PC-3 (cell line): ENCODE results near the gene AP4E1. TPM values are rescaled to one million over a fixed set of nuclear protein-coding genes. Genes with fewer than 3 reads are reported as not detected.

Experiments used
- ATAC-seq: fragments of 200-7000 bp; cut with Tn5 transposase; 2 replicates; pipeline ENCODE4 v1.9.1; 2020; ENCODE audit warnings: mild to moderate bottlenecking, moderate library complexity
- BruUV-seq: library from RNA; stranded (reverse); fragments of 400-500 nt; replicated peaks from 2 replicates; lab custom pipeline; 2021; lab: Mats Ljungman, UMichigan
- CTCF ChIA-PET: fragments of 300-600 bp; sonication (Branson Sonifier 250); formaldehyde crosslinking; loops from one replicate; lab custom pipeline; 2022; ENCODE audit warnings: antibody characterized with exemption; lab: Charles Lee
- POLR2A ChIA-PET: fragments of 300-600 bp; sonication (Branson Sonifier 250); formaldehyde crosslinking; loops from one replicate; lab custom pipeline; 2022; ENCODE audit warnings: antibody characterized with exemption; ENCODE audit not compliant: unreplicated experiment; lab: Charles Lee
- DNase-seq: peaks from one replicate; pipeline ENCODE4 v3.0.0-alpha.2; 2015
- H2AFZ ChIP-seq: fragments of 300-600 bp; sonication (generic); 2 replicates; pipeline ENCODE4 v1.6.0; 2016; ENCODE audit warnings: antibody characterized with exemption, low read length
- H3F3A ChIP-seq: fragments of 300-600 bp; sonication (generic); one replicate; pipeline ENCODE4 v1.6.0; 2017; ENCODE audit warnings: antibody characterized with exemption, low read length, control low read depth, mild to moderate bottlenecking; ENCODE audit not compliant: unreplicated experiment
- H3K27ac ChIP-seq: fragments of 300-600 bp; sonication (generic); 2 replicates; pipeline ENCODE4 v1.5.1; 2016; ENCODE audit warnings: mild to moderate bottlenecking, low read length
- H3K27me3 ChIP-seq: fragments of 300-600 bp; sonication (generic); 2 replicates; pipeline ENCODE4 v1.6.1; 2016; ENCODE audit warnings: low read length, mixed read lengths
- H3K36me3 ChIP-seq: fragments of 300-600 bp; sonication (generic); 2 replicates; pipeline ENCODE4 v1.6.1; 2016; ENCODE audit warnings: low read depth, mixed run types, low read length, mixed read lengths
- H3K4me1 ChIP-seq: fragments of 300-600 bp; sonication (generic); 2 replicates; pipeline ENCODE4 v1.5.1; 2016; ENCODE audit warnings: low read length; ENCODE audit not compliant: insufficient read depth
- H3K4me2 ChIP-seq: fragments of 300-600 bp; sonication (generic); 2 replicates; pipeline ENCODE4 v1.6.0; 2016; ENCODE audit warnings: low read length
- H3K4me3 ChIP-seq: fragments of 300-600 bp; sonication (generic); 2 replicates; pipeline ENCODE4 v1.5.1; 2016; ENCODE audit warnings: mild to moderate bottlenecking, low read length, mixed read lengths
- H3K79me2 ChIP-seq: fragments of 300-600 bp; sonication (generic); 2 replicates; pipeline ENCODE4 v1.6.1; 2017; ENCODE audit warnings: low read length, mixed read lengths
- H3K9ac ChIP-seq: fragments of 300-600 bp; sonication (generic); 2 replicates; pipeline ENCODE4 v1.6.0; 2016; ENCODE audit warnings: mild to moderate bottlenecking, low read length
- H3K9me2 ChIP-seq: fragments of 300-600 bp; sonication (generic); replicated peaks from 2 replicates; pipeline ENCODE4 v1.6.1; 2016; ENCODE audit warnings: mixed run types, low read length, mixed read lengths
- H3K9me3 ChIP-seq: fragments of 300-600 bp; sonication (generic); 2 replicates; pipeline ENCODE4 v1.6.1; 2016; ENCODE audit warnings: low read length, mixed read lengths
- H4K20me1 ChIP-seq: fragments of 300-600 bp; sonication (generic); 2 replicates; pipeline ENCODE4 v1.6.1; 2016; ENCODE audit warnings: low read length, mixed read lengths
- EZH2 ChIP-seq: fragments of 300-600 bp; sonication (generic); IDR thresholded peaks from one replicate; pipeline ENCODE4 v1.6.1; 2017; ENCODE audit warnings: antibody characterized with exemption, mild to moderate bottlenecking, low read length; ENCODE audit not compliant: unreplicated experiment
- EZH2phosphoT487 ChIP-seq: fragments of 300-600 bp; sonication (generic); IDR thresholded peaks from 2 replicates; pipeline ENCODE4 v1.6.1; 2018; ENCODE audit warnings: mild to moderate bottlenecking, antibody characterized with exemption, low read length, borderline replicate concordance
- intact Hi-C: fragments of 100-400 bp; cut with micrococcal nuclease; formaldehyde crosslinking; loops from 2 replicates; pipeline ENCODE4 v1.9.0; 2023
- total RNA-seq: library from RNA; depleted of rRNA; stranded (reverse); fragments of >200 nt; gene quantifications from 2 replicates; pipeline ENCODE4 v1.2.3, GENCODE V29; 2014
- TF ChIP-seq, protein P1 (sequence below): fragments of 300-600 bp; sonication (generic); conservative IDR thresholded peaks from 2 replicates; pipeline ENCODE4 v1.5.1; 2017; ENCODE audit warnings: antibody characterized with exemption, low read depth, mild to moderate bottlenecking, low read length

Gene AP4E1
- total RNA-seq, 1 experiment from 2014 or later, result 6.0 TPM

DNA sequence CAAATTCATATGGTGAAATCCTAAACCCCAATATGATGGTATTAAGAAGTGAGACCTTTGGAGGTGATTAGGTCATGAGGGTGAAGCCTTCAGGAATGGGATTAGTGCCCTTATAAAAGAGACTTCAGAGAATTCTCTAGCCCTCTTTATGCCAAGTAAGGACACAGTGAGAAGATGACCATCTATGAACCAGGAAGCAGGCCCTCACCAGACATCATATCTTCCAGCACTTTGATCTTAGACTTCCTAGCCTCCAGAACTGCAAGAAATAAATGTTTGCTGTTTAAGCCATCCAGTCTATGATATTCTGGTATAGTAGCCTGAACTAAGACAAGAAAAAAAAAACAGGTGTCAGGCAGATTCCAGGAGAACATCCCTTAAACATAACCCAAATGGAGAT is 45.9 kb upstream of the AP4E1 start:
- H3K9me2 ChIP-seq, result no peaks in the 10 kb centered on the region
- no peaks in the 10 kb centered on the region for H4K20me1 ChIP-seq
- ChIA-PET POLR2A (no interaction called here), CTCF (no interaction called here)
- no peak overlapping the region for H3K27ac ChIP-seq
- no peak overlapping the region for H3K9ac ChIP-seq
- no peak overlapping the region for H2AFZ ChIP-seq
- no peaks in the 10 kb centered on the region; the same call in 1 of the 2 replicates for H3K4me1 ChIP-seq
- H3K4me2 ChIP-seq, result no peak overlapping the region
- no peaks in the 10 kb centered on the region for H3K79me2 ChIP-seq
- ATAC-seq (no peak), DNase-seq (no peak)
- no peaks in the 10 kb centered on the region for H3K9me3 ChIP-seq
- H3K27me3 ChIP-seq, result no peaks in the 10 kb centered on the region
- H3K4me3 ChIP-seq, result no peak overlapping the region
- intact Hi-C loops, result no loop called here
- TF ChIP-seq EZH2phosphoT487, result no peak
- TF ChIP-seq, protein P1, sequence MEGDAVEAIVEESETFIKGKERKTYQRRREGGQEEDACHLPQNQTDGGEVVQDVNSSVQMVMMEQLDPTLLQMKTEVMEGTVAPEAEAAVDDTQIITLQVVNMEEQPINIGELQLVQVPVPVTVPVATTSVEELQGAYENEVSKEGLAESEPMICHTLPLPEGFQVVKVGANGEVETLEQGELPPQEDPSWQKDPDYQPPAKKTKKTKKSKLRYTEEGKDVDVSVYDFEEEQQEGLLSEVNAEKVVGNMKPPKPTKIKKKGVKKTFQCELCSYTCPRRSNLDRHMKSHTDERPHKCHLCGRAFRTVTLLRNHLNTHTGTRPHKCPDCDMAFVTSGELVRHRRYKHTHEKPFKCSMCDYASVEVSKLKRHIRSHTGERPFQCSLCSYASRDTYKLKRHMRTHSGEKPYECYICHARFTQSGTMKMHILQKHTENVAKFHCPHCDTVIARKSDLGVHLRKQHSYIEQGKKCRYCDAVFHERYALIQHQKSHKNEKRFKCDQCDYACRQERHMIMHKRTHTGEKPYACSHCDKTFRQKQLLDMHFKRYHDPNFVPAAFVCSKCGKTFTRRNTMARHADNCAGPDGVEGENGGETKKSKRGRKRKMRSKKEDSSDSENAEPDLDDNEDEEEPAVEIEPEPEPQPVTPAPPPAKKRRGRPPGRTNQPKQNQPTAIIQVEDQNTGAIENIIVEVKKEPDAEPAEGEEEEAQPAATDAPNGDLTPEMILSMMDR, result no peak
- TF ChIP-seq EZH2, result no peak
- no peaks in the 10 kb centered on the region for H3K36me3 ChIP-seq
- BruUV-seq, result no TSS peak
- H3F3A ChIP-seq, result no peaks in the 10 kb centered on the region

DNA sequence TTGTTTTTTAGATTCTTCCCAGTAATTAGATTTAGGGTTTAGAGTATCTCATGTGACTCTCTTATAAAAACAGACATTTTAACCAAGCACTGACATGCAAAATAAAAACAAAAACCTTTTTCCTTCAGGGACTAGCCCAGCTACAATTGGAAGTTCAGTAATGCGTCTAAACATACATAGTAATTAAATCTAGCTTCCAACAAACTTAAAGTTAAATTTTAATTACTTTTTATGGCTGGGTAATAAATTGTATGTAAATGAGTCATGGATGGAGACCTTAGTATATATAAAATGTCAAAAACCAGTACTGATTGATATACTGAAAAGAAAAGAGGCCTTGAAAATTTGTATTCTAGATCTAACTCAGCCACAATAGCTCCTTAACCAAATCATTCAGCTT is 43.6 kb upstream of the AP4E1 start:
- TF ChIP-seq, protein P1, result no peak
- no peak for TF ChIP-seq EZH2phosphoT487
- no peak for TF ChIP-seq EZH2
- intact Hi-C loops, result no loop called here
- Histone ChIP-seq H3K9me2 (no peaks in the 10 kb centered on the region), H4K20me1 (no peaks in the 10 kb centered on the region), H3K9me3 (no peaks in the 10 kb centered on the region), H3K79me2 (no peaks in the 10 kb centered on the region), H3K4me2 (no peak overlapping the region), H3K27me3 (no peaks in the 10 kb centered on the region), H2AFZ (no peak overlapping the region), H3K4me1 (no peaks in the 10 kb centered on the region), H3K9ac (no peak overlapping the region), H3K36me3 (no peaks in the 10 kb centered on the region), H3F3A (no peaks in the 10 kb centered on the region), H3K4me3 (no peak overlapping the region), H3K27ac (no peak overlapping the region)
- ChIA-PET POLR2A (no interaction called here), CTCF (no interaction called here)
- DNase-seq (no peak), ATAC-seq (no peak)
- no TSS peak for BruUV-seq

DNA sequence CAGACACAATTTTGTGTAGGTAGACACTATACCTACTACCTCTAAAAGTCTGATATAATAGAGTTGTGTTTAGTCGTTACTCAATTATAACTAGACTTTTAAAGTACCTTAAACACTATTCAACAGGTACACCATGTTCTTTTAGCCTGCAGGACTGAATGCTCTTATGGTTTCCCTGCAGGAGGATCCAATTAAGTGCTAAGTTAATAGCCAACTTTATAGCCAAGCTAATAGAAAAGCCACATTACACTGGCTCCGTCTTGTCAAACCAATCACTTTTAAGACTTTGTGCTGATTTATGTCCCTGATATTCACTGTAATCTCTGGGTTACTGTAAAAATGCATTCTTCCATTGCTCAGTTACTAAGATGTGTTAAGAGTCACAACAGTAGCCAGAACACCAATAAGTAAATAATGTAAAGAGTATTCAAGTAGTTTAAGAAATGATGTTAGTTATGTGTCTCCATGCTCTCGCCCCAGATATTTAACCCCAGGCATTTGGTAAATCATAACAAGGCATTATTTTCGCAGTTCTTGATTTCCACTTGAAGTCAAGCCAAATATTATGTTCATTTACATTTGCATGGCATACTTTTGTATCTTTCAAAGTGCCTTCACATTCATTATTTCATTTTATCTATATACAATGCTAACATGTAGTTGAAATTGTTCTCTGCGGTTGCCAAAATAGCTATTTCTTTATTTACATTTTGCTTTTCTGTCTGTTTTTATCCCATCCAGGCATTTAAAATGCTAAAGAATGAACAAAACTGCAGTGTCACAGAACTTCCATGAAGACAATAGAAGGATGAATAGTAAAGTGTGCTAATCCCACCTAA is 42.7 kb upstream of the AP4E1 start:
- H4K20me1 ChIP-seq, result no peaks in the 10 kb centered on the region
- no peak overlapping the region for H3K4me3 ChIP-seq
- ChIA-PET POLR2A (no interaction called here), CTCF (no interaction called here)
- no peak overlapping the region for H3K27ac ChIP-seq
- no peaks in the 10 kb centered on the region for H3K9me2 ChIP-seq
- no peaks in the 10 kb centered on the region for H3K4me1 ChIP-seq
- no peak overlapping the region for H2AFZ ChIP-seq
- DNase-seq (no peak), ATAC-seq (no peak)
- no TSS peak for BruUV-seq
- no peaks in the 10 kb centered on the region for H3K79me2 ChIP-seq
- TF ChIP-seq EZH2phosphoT487 (no peak), EZH2 (no peak)
- TF ChIP-seq, protein P1, result no peak
- H3K9ac ChIP-seq, result no peak overlapping the region
- no peaks in the 10 kb centered on the region for H3K27me3 ChIP-seq
- no peaks in the 10 kb centered on the region for H3K36me3 ChIP-seq
- H3K9me3 ChIP-seq, result no peaks in the 10 kb centered on the region
- intact Hi-C loops, result no loop called here
- no peaks in the 10 kb centered on the region for H3F3A ChIP-seq
- no peak overlapping the region for H3K4me2 ChIP-seq
